HCT116 (cell line): ENCODE data around the gene DHX16. TPM values are rescaled to one million over a fixed set of nuclear protein-coding genes. Genes with fewer than 3 reads are reported as not detected.

Experiments used
- ATAC-seq: fragments of 200-7000 bp; cut with Tn5 transposase; 2 replicates; pipeline ENCODE4 v1.9.1; 2020; ENCODE audit warnings: mild to moderate bottlenecking, moderate library complexity
- BruUV-seq: library from RNA; stranded (reverse); fragments of 400-500 nt; replicated peaks from 2 replicates; lab custom pipeline; 2021; lab: Mats Ljungman, UMichigan
- CTCF ChIA-PET: fragments of 300-600 bp; sonication (Branson Sonifier 250); formaldehyde crosslinking; loops from one replicate; lab custom pipeline; 2021; ENCODE audit warnings: antibody characterized with exemption; lab: Charles Lee
- POLR2A ChIA-PET: fragments of 300-600, 350-600 bp; sonication (Branson Sonifier 250); formaldehyde crosslinking; loops from one replicate; lab custom pipeline; 2021; ENCODE audit warnings: antibody characterized with exemption; lab: Charles Lee
- RAD21 ChIA-PET, 2 experiments: fragments of 300-600 bp; sonication (Branson Sonifier 250); formaldehyde crosslinking; loops; one replicate each; lab custom pipeline; 2023; ENCODE audit warnings: low total read pairs in 2 of 2; ENCODE audit not compliant: uncharacterized antibody in 2 of 2, unreplicated experiment in 2 of 2, low non-redundant PET in 1 of 2; lab: Charles Lee
- DNase-seq: peaks from one replicate; pipeline ENCODE4 v3.0.0-alpha.2; 2010; ENCODE audit warnings: low read depth, low spot score
- H2AFZ ChIP-seq: fragments of 200-600 bp; shearing (Covaris generic), sonication (generic); 2 replicates; pipeline ENCODE4 v1.6.1; 2017; ENCODE audit warnings: low read depth, mixed run types, mixed read lengths, antibody characterized with exemption, low read length; ENCODE audit not compliant: poor library complexity, severe bottlenecking
- H3K27ac ChIP-seq: 2 replicates; pipeline ENCODE4 v1.5.1; 2012; ENCODE audit warnings: low read depth, low read length
- H3K27me3 ChIP-seq: fragments of 200-600 bp; sonication (generic); 2 replicates; pipeline ENCODE4 v1.6.1; 2016; ENCODE audit warnings: mixed run types, low read length, mixed read lengths; ENCODE audit not compliant: insufficient read depth
- H3K36me3 ChIP-seq, 2 experiments: fragments of 200-500 bp in 1 of 2; fragments of 200-600 bp in 1 of 2; sonication (Bioruptor generic) in 1 of 2; sonication (generic) in 1 of 2; 2 replicates each; pipeline versions ENCODE4 v1.5.1 to v1.6.1; 2014 to 2016; ENCODE audit warnings: low read length in 2 of 2, inconsistent platforms in 1 of 2, mixed read lengths in 1 of 2, mixed run types in 1 of 2; ENCODE audit not compliant: insufficient read depth in 2 of 2, control insufficient read depth in 1 of 2
- H3K4me1 ChIP-seq, 2 experiments: fragments of 200-600 bp in 1 of 2; sonication (generic) in 1 of 2; 2 replicates each; pipeline versions ENCODE4 v1.5.1 to v1.6.1; 2012 to 2017; ENCODE audit warnings: low read length in 2 of 2, inconsistent platforms in 1 of 2, mild to moderate bottlenecking in 1 of 2, mixed read lengths in 1 of 2, mixed run types in 1 of 2, moderate library complexity in 1 of 2; ENCODE audit not compliant: insufficient read depth in 2 of 2, control insufficient read depth in 1 of 2
- H3K4me2 ChIP-seq: fragments of 200-600 bp; sonication (generic); 2 replicates; pipeline ENCODE4 v1.6.1; 2017; ENCODE audit warnings: mixed run types, low read length, mixed read lengths
- H3K4me3 ChIP-seq, 2 experiments: fragments of 200-600 bp in 1 of 2; sonication (generic) in 1 of 2; replicated peaks in 1 of 2; 2 replicates each; pipeline ENCODE4 v1.5.1; 2011 to 2016; ENCODE audit warnings: low read length in 2 of 2, control low read depth in 1 of 2, low read depth in 1 of 2, mild to moderate bottlenecking in 1 of 2, mixed read lengths in 1 of 2, mixed run types in 1 of 2
- H3K79me2 ChIP-seq: fragments of 200-600 bp; sonication (generic); 2 replicates; pipeline ENCODE4 v1.6.1; 2017; ENCODE audit warnings: mild to moderate bottlenecking, mixed run types, low read length, moderate library complexity, mixed read lengths; ENCODE audit not compliant: insufficient read depth
- H3K9ac ChIP-seq: fragments of 200-600 bp; sonication (generic); 2 replicates; pipeline ENCODE4 v1.6.1; 2016; ENCODE audit warnings: low read length, mixed read lengths
- H3K9me2 ChIP-seq: fragments of 200-600 bp; sonication (generic), shearing (Covaris generic); 2 replicates; pipeline ENCODE4 v1.6.1; 2017; ENCODE audit warnings: mixed run types, mild to moderate bottlenecking, moderate library complexity; ENCODE audit not compliant: insufficient read depth
- H3K9me3 ChIP-seq, 2 experiments: fragments of 200-500 bp in 1 of 2; fragments of 200-600 bp in 1 of 2; sonication (Bioruptor generic) in 1 of 2; sonication (generic) in 1 of 2; 2 replicates each; pipeline ENCODE4 v1.6.1; 2014 to 2017; ENCODE audit warnings: low read length in 2 of 2, mixed read lengths in 2 of 2, inconsistent platforms in 1 of 2, low read depth in 1 of 2, mild to moderate bottlenecking in 1 of 2, mixed run types in 1 of 2, moderate library complexity in 1 of 2; ENCODE audit not compliant: control insufficient read depth in 1 of 2, insufficient read depth in 1 of 2
- H4K20me1 ChIP-seq: fragments of 200-600 bp; sonication (generic), shearing (Covaris generic); 2 replicates; pipeline ENCODE4 v1.6.1; 2017; ENCODE audit warnings: mixed run types, mild to moderate bottlenecking, moderate library complexity; ENCODE audit not compliant: insufficient read depth
- CBX3 ChIP-seq: IDR thresholded peaks from 2 replicates; pipeline ENCODE4 v1.6.1; 2012; ENCODE audit warnings: low read depth
- CTCF ChIP-seq, 3 experiments: fragments of 200-600 bp in 1 of 3; sonication (generic) in 1 of 3; IDR thresholded peaks in 2 of 3; conservative IDR thresholded peaks in 1 of 3; 2 replicates each; pipeline ENCODE4 v1.5.1; 2012 to 2017; ENCODE audit warnings: low read depth in 2 of 3, low read length in 2 of 3, antibody characterized with exemption in 1 of 3, borderline replicate concordance in 1 of 3, control low read depth in 1 of 3, mild to moderate bottlenecking in 1 of 3, mixed read lengths in 1 of 3, mixed run types in 1 of 3, moderate library complexity in 1 of 3; ENCODE audit not compliant: insufficient read depth in 1 of 3
- EGR1 ChIP-seq: IDR thresholded peaks from 2 replicates; pipeline ENCODE4 v1.6.1; 2012; ENCODE audit warnings: low read depth
- ELF1 ChIP-seq: IDR thresholded peaks from 2 replicates; pipeline ENCODE4 v1.6.1; 2012; ENCODE audit warnings: low read depth, borderline replicate concordance
- EZH2 ChIP-seq: fragments of 200-600 bp; sonication (generic); IDR thresholded peaks from 2 replicates; pipeline ENCODE4 v1.6.1; 2017; ENCODE audit warnings: antibody characterized with exemption, mixed run types
- POLR2A ChIP-seq: IDR thresholded peaks from 2 replicates; pipeline ENCODE4 v1.7.0; 2011; ENCODE audit warnings: borderline replicate concordance; ENCODE audit not compliant: insufficient read depth, insufficient read length; ENCODE audit errors: extremely low read depth
- RAD21 ChIP-seq: IDR thresholded peaks from 2 replicates; pipeline ENCODE4 v1.6.1; 2012; ENCODE audit warnings: low read depth, mild to moderate bottlenecking
- REST ChIP-seq: IDR thresholded peaks from 2 replicates; pipeline ENCODE4 v1.6.1; 2012; ENCODE audit warnings: low read depth
- SRF ChIP-seq: IDR thresholded peaks from 2 replicates; pipeline ENCODE4 v1.6.1; 2012; ENCODE audit warnings: low read depth
- ZBTB33 ChIP-seq: IDR thresholded peaks from 2 replicates; pipeline ENCODE4 v1.6.1; 2011; ENCODE audit warnings: mild to moderate bottlenecking, low read length, moderate library complexity; ENCODE audit not compliant: insufficient replicate concordance; ENCODE audit errors: extremely low read depth
- ZFX ChIP-seq: fragments of 450-650 bp; IDR thresholded peaks from 2 replicates; pipeline ENCODE4 v1.6.1; 2017
- ZNF274 ChIP-seq: fragments of 200-500 bp; sonication (Bioruptor generic); IDR thresholded peaks from 2 replicates; pipeline ENCODE4 v1.6.1; 2014; ENCODE audit warnings: mild to moderate bottlenecking, low read depth, low read length, inconsistent platforms
- intact Hi-C: fragments of 100-400 bp; cut with micrococcal nuclease; formaldehyde crosslinking; loops from 2 replicates; pipeline ENCODE4 v1.10.0; 2022
- total RNA-seq: library from RNA; stranded (reverse); gene quantifications from one replicate; pipeline ENCODE4 v1.2.1, GENCODE V29; 2021; ENCODE audit not compliant: unreplicated experiment

DHX16 gene
- total RNA-seq, 1 experiment from 2014 or later: 46.0 TPM

GRCh38 chr6:30643656-30644055 is 29.1 kb downstream of the DHX16 start (continued):
- TF ChIP-seq ELF1: no peak

- no peak overlapping the region for H3K4me2 ChIP-seq
- intact Hi-C loops: no loop called here
- no peaks in the 10 kb centered on the region for H3K27me3 ChIP-seq
- no peak overlapping the region for H3K9ac ChIP-seq
- DNase-seq (no peak), ATAC-seq (no peak)
- ChIA-PET RAD21 (no interaction called here), CTCF (no interaction called here)
- no peaks in the 10 kb centered on the region for H4K20me1 ChIP-seq
- no peak overlapping the region for H3K27ac ChIP-seq
- no peaks in the 10 kb centered on the region for H3K9me2 ChIP-seq
- H2AFZ ChIP-seq: no peak overlapping the region
- peaks cover under 1 to 2% of the 10 kb centered on the region in 2 experiments; a peak in 3 of 4 replicates for H3K4me1 ChIP-seq
- H3K36me3 ChIP-seq: peaks cover 13 to 16% of the 10 kb centered on the region in 2 experiments; a peak in 3 of 4 replicates
- no TSS peak for BruUV-seq
- TF ChIP-seq CBX3: no peak
- no peak for TF ChIP-seq CTCF (IDR thresholded peaks at IDR 0.05 in 2 of 3, conservative IDR thresholded peaks at IDR 0.05 in 1 of 3; ENCODE audit: borderline replicate concordance in 1 of 3, insufficient read depth in 1 of 3, low read depth in 2 of 3, low read length in 2 of 3)
- no peak for TF ChIP-seq EZH2
- TF ChIP-seq RAD21: no peak
- no peak for TF ChIP-seq POLR2A
- TF ChIP-seq EGR1: no peak
- TF ChIP-seq, all 23 proteins: peak for 0
- POLR2A ChIA-PET: no interaction called here
- Histone ChIP-seq H3K79me2 (no peaks in the 10 kb centered on the region), H3K4me3 (no peak overlapping the region), H3K9me3 (no peaks in the 10 kb centered on the region)
Observed at GRCh38 chr6:30641048-30641447, 31.8 kb downstream of the DHX16 start.

- CTCF ChIA-PET: no interaction called here
- TF ChIP-seq ZFX (no peak), SRF (no peak), CBX3 (no peak), REST (no peak), ZBTB33 (no peak), ZNF274 (no peak)
Observed at GRCh38 chr6:30640481-30640880, 32.3 kb downstream of the DHX16 start.

More at GRCh38 chr6:30640481-30640880, 32.3 kb downstream of the DHX16 start:
- no peak overlapping the region for H3K9ac ChIP-seq
- no peaks in the 10 kb centered on the region for H4K20me1 ChIP-seq
- ATAC-seq (peak; percentile 65; the same call in 1 of the 2 replicates), DNase-seq (no peak)
- H2AFZ ChIP-seq: no peak overlapping the region
- H3K9me3 ChIP-seq: no peaks in the 10 kb centered on the region
- BruUV-seq: no TSS peak
- no peak overlapping the region for H3K4me2 ChIP-seq
- H3K4me1 ChIP-seq: no peaks in the 10 kb centered on the region
- H3K36me3 ChIP-seq: peaks cover 13 to 16% of the 10 kb centered on the region in 2 experiments; a peak in 3 of 4 replicates
- no peak overlapping the region for H3K27ac ChIP-seq
- no peaks in the 10 kb centered on the region for H3K9me2 ChIP-seq
- ChIA-PET RAD21 (no interaction called here), POLR2A (no interaction called here)
- no peak overlapping the region for H3K4me3 ChIP-seq
- no peaks in the 10 kb centered on the region for H3K27me3 ChIP-seq
- no peaks in the 10 kb centered on the region for H3K79me2 ChIP-seq
- intact Hi-C loops: no loop called here
